Nephron progenitor cell (in vitro differentiated cells): ENCODE results near the gene PLA2G4D.

Source experiments
- DNase-seq: peaks from one replicate; pipeline ENCODE4 v3.0.0; 2021
- H3K27ac Mint-ChIP-seq: 2 replicates; pipeline ENCODE4 v1.8.0; 2021; ENCODE audit warnings: mild to moderate bottlenecking, moderate library complexity, mixed read lengths
- H3K27me3 Mint-ChIP-seq: 2 replicates; pipeline ENCODE4 v1.8.0; 2021; ENCODE audit warnings: mild to moderate bottlenecking, low read depth, mixed read lengths; ENCODE audit not compliant: poor library complexity
- H3K36me3 Mint-ChIP-seq: 2 replicates; pipeline ENCODE4 v1.8.0; 2021; ENCODE audit warnings: low read depth, mixed read lengths
- H3K4me1 Mint-ChIP-seq: 2 replicates; pipeline ENCODE4 v1.8.0; 2021; ENCODE audit warnings: mixed read lengths
- H3K4me3 Mint-ChIP-seq: 2 replicates; pipeline ENCODE4 v1.8.0; 2021; ENCODE audit warnings: mild to moderate bottlenecking, moderate library complexity, mixed read lengths
- H3K9me3 Mint-ChIP-seq: 2 replicates; pipeline ENCODE4 v1.8.0; 2021; ENCODE audit warnings: mild to moderate bottlenecking, moderate library complexity, mixed read lengths
- CTCF ChIP-seq: fragments of 200-600 bp; sonication (generic); IDR thresholded peaks from 2 replicates; pipeline ENCODE4 v1.5.0; 2021; ENCODE audit warnings: antibody characterized with exemption

The PLA2G4D gene

GRCh38 chr15:42090781-42091180 is 3.6 kb downstream of the PLA2G4D start:
- no peak overlapping the region for H3K4me3 Mint-ChIP-seq
- H3K36me3 Mint-ChIP-seq: no peaks in the 10 kb centered on the region

GRCh38 chr15:42090370-42090769 is 4.0 kb downstream of the PLA2G4D start:
- H3K27ac Mint-ChIP-seq: no peak overlapping the region
- H3K4me3 Mint-ChIP-seq: no peak overlapping the region
- H3K4me1 Mint-ChIP-seq: peaks cover 55% of the 10 kb centered on the region
- DNase-seq: no peak
- no peaks in the 10 kb centered on the region for H3K36me3 Mint-ChIP-seq
- TF ChIP-seq CTCF: no peak
- H3K27me3 Mint-ChIP-seq: peaks cover 18% of the 10 kb centered on the region
- no peaks in the 10 kb centered on the region for H3K9me3 Mint-ChIP-seq

More at GRCh38 chr15:42090781-42091180, 3.6 kb downstream of the PLA2G4D start:
- no peak for TF ChIP-seq CTCF
- Mint-ChIP-seq H3K9me3 (no peaks in the 10 kb centered on the region), H3K4me1 (peaks cover 53% of the 10 kb centered on the region), H3K27ac (no peak overlapping the region), H3K27me3 (peaks cover 18% of the 10 kb centered on the region)
- DNase-seq: no peak

- H3K9me3 Mint-ChIP-seq: no peaks in the 10 kb centered on the region
- H3K27ac Mint-ChIP-seq: no peak overlapping the region
- H3K36me3 Mint-ChIP-seq: no peaks in the 10 kb centered on the region
- H3K4me1 Mint-ChIP-seq: peaks cover 60% of the 10 kb centered on the region
- peaks cover 17% of the 10 kb centered on the region for H3K27me3 Mint-ChIP-seq
- H3K4me3 Mint-ChIP-seq: no peak overlapping the region
- TF ChIP-seq CTCF: no peak
- DNase-seq: no peak
Observed at GRCh38 chr15:42089942-42090341, 4.4 kb downstream of the PLA2G4D start.

- DNase-seq: no peak
- no peak overlapping the region for H3K4me3 Mint-ChIP-seq
- TF ChIP-seq CTCF: no peak
- no peaks in the 10 kb centered on the region for H3K36me3 Mint-ChIP-seq
- no peak overlapping the region for H3K27ac Mint-ChIP-seq
- peaks cover 19% of the 10 kb centered on the region for H3K27me3 Mint-ChIP-seq
- no peaks in the 10 kb centered on the region for H3K9me3 Mint-ChIP-seq
- H3K4me1 Mint-ChIP-seq: peaks cover 64% of the 10 kb centered on the region
Observed at GRCh38 chr15:42088801-42089640, 5.3 kb downstream of the PLA2G4D start.

- H3K36me3 Mint-ChIP-seq: no peaks in the 10 kb centered on the region
- peaks cover 64% of the 10 kb centered on the region for H3K4me1 Mint-ChIP-seq
- no peak for TF ChIP-seq CTCF
- H3K27ac Mint-ChIP-seq: no peak overlapping the region
- H3K4me3 Mint-ChIP-seq: no peak overlapping the region
- H3K9me3 Mint-ChIP-seq: no peaks in the 10 kb centered on the region
- no peak for DNase-seq
- peaks cover 24% of the 10 kb centered on the region for H3K27me3 Mint-ChIP-seq
Observed at GRCh38 chr15:42087926-42088800, 6.2 kb downstream of the PLA2G4D start.
